ENCODE data around the gene CBX5. TPM values are rescaled to one million over a fixed set of nuclear protein-coding genes. Genes with fewer than 3 reads are reported as not detected.

The CBX5 gene
- total and polyA plus RNA-seq, 10 of the 15 experiments (the other 5 are each of a cell fraction or from before 2014, with no cell fraction given) = 46.7 to 138 (median 74.6) TPM

- TF ChIP-seq NKRF (conservative IDR thresholded peaks at IDR 0.05) = no peak
- TF ChIP-seq POLR2AphosphoS2 (IDR thresholded peaks at IDR 0.05; ENCODE audit: low read depth, low read length) = no peak
- no peak for TF ChIP-seq CHD2 (IDR thresholded peaks at IDR 0.05; ENCODE audit: borderline replicate concordance, low read depth, low read length)
- TF ChIP-seq SMAD1 (IDR thresholded peaks at IDR 0.05; ENCODE audit: low read depth, partially characterized antibody) = no peak
- no peak for TF ChIP-seq HDAC2 (IDR thresholded peaks at IDR 0.05)
- no peak for TF ChIP-seq REST (IDR thresholded peaks at IDR 0.05; ENCODE audit: low read depth, low read length)
- TF ChIP-seq PBX3 (IDR thresholded peaks at IDR 0.05; ENCODE audit: insufficient replicate concordance, low read depth, low read length) = no peak
- TF ChIP-seq EP300 (IDR thresholded peaks at IDR 0.05; ENCODE audit: borderline replicate concordance in 1 of 2, control insufficient read depth in 1 of 2, low read depth in 2 of 2, low read length in 2 of 2) = no peak
- TF ChIP-seq NRF1 (conservative IDR thresholded peaks at IDR 0.05; ENCODE audit: low read depth, low read length) = no peak
- TF ChIP-seq USF2 (IDR thresholded peaks at IDR 0.05; ENCODE audit: borderline replicate concordance, low read depth, low read length) = no peak
- TF ChIP-seq MEF2B (IDR thresholded peaks at IDR 0.05; ENCODE audit: partially characterized antibody, poor library complexity, severe bottlenecking) = no peak
- no peak for TF ChIP-seq NR2C2 (IDR thresholded peaks at IDR 0.05; ENCODE audit: borderline replicate concordance, control insufficient read depth, insufficient read length, low read depth)
- no peak for TF ChIP-seq KDM1A (IDR thresholded peaks at IDR 0.05; ENCODE audit: borderline replicate concordance)
- TF ChIP-seq HDGF (IDR thresholded peaks at IDR 0.05) = no peak
- no peak for TF ChIP-seq ESRRA (IDR thresholded peaks at IDR 0.05; ENCODE audit: low read length)
- no peak for TF ChIP-seq ZBED1 (IDR thresholded peaks at IDR 0.05; ENCODE audit: borderline replicate concordance)
- no peak for TF ChIP-seq MXI1 (IDR thresholded peaks at IDR 0.05; ENCODE audit: low read depth, low read length)
- no peak for TF ChIP-seq E2F8 (IDR thresholded peaks at IDR 0.05; ENCODE audit: low read depth, partially characterized antibody)
- TF ChIP-seq IRF4 (IDR thresholded peaks at IDR 0.05; ENCODE audit: low read depth, low read length) = no peak
These were observed 14.4 kb upstream of the CBX5 start (continued) for GRCh38 chr12:54294152-54294952.

Data from GM12878 (cell line).